ENCODE results near the gene MGRN1. TPM values are rescaled to one million over a fixed set of nuclear protein-coding genes. Genes with fewer than 3 reads are reported as not detected.

The MGRN1 gene
- total RNA-seq, 4 donors from 2014 or later, result 30.8 to 58.2 (median 44.8) TPM

- WGBS, result 90% methylated on average over 13 of the region's 13 CpGs
- Histone ChIP-seq H3K4me3 (no peak overlapping the region), H3K36me3 (peaks cover 7% of the 10 kb centered on the region), H3K27ac (no peak overlapping the region), H3K4me1 (peaks cover 26% of the 10 kb centered on the region), H3K9me3 (no peaks in the 10 kb centered on the region), H3K27me3 (no peaks in the 10 kb centered on the region)
- TF ChIP-seq POLR2AphosphoS5 (IDR thresholded peaks at IDR 0.05), result no peak
- TF ChIP-seq, protein P1, sequence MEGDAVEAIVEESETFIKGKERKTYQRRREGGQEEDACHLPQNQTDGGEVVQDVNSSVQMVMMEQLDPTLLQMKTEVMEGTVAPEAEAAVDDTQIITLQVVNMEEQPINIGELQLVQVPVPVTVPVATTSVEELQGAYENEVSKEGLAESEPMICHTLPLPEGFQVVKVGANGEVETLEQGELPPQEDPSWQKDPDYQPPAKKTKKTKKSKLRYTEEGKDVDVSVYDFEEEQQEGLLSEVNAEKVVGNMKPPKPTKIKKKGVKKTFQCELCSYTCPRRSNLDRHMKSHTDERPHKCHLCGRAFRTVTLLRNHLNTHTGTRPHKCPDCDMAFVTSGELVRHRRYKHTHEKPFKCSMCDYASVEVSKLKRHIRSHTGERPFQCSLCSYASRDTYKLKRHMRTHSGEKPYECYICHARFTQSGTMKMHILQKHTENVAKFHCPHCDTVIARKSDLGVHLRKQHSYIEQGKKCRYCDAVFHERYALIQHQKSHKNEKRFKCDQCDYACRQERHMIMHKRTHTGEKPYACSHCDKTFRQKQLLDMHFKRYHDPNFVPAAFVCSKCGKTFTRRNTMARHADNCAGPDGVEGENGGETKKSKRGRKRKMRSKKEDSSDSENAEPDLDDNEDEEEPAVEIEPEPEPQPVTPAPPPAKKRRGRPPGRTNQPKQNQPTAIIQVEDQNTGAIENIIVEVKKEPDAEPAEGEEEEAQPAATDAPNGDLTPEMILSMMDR (IDR thresholded peaks at IDR 0.05), result no peak
- TF ChIP-seq POLR2A (IDR thresholded peaks at IDR 0.05), result no peak
- TF ChIP-seq EP300 (IDR thresholded peaks at IDR 0.05), result no peak
- DNase-seq (ENCODE audit: low spot score in 2 of 2), result no peak
Observed at GRCh38 chr16:4636196-4636595, 11.6 kb downstream of the MGRN1 start.

GRCh38 chr16:4637501-4638166 lies 13.0 kb downstream of the MGRN1 start:
- TF ChIP-seq EP300 (IDR thresholded peaks at IDR 0.05) (no peak), POLR2AphosphoS5 (IDR thresholded peaks at IDR 0.05) (no peak), POLR2A (IDR thresholded peaks at IDR 0.05) (no peak)
- TF ChIP-seq, protein P1 (IDR thresholded peaks at IDR 0.05), result no peak
- DNase-seq (ENCODE audit: low spot score in 2 of 2), result no peak
- no peak overlapping the region for H3K4me3 ChIP-seq
- peaks cover 27% of the 10 kb centered on the region for H3K4me1 ChIP-seq
- H3K9me3 ChIP-seq, result no peaks in the 10 kb centered on the region
- H3K36me3 ChIP-seq, result peaks cover 7% of the 10 kb centered on the region
- H3K27me3 ChIP-seq, result no peaks in the 10 kb centered on the region
- 75% methylated on average over 19 of the region's 21 CpGs for WGBS
- H3K27ac ChIP-seq, result no peak overlapping the region

DNA sequence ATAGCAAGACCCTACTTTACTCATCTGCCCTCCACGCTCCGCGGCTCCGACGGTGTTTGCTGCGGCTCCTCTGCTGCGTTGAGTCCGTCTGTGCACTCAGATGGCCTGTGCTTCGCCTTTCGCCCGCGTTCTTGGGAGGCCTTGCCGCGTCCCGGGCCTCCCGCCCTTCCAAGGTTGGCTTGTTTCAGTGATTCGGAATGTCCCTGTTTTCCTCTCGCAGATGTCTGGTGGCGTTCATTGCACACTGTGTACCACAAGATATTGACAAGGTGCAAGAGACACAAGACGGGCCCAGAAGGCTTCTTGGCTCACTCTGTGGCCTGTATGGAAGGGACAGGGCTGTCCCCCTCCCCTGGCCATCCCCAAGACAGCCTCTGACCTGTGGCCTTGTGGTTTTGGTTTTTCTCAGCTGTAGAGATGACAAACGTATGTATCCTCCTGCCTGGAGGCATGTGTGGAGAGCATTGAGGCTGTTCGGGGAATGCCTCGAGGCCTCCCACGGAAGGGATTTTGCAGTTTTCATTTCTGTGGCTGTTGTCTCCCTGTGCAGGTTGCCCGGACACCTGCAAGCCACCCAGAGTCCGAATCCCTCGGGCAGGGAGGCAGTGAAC lies 15.4 kb downstream of the MGRN1 start:
- Histone ChIP-seq H3K4me3 (no peak overlapping the region), H3K27ac (no peak overlapping the region), H3K4me1 (peaks cover 27% of the 10 kb centered on the region), H3K36me3 (peaks cover under 1% of the 10 kb centered on the region), H3K27me3 (no peaks in the 10 kb centered on the region), H3K9me3 (no peaks in the 10 kb centered on the region)
- TF ChIP-seq POLR2AphosphoS5 (IDR thresholded peaks at IDR 0.05) (no peak), POLR2A (IDR thresholded peaks at IDR 0.05) (no peak), EP300 (IDR thresholded peaks at IDR 0.05) (no peak)
- TF ChIP-seq, protein P1 (IDR thresholded peaks at IDR 0.05), result no peak
- WGBS, result 80% methylated on average over 27 of the region's 27 CpGs
- DNase-seq (ENCODE audit: low spot score in 2 of 2), result no peak

DNA sequence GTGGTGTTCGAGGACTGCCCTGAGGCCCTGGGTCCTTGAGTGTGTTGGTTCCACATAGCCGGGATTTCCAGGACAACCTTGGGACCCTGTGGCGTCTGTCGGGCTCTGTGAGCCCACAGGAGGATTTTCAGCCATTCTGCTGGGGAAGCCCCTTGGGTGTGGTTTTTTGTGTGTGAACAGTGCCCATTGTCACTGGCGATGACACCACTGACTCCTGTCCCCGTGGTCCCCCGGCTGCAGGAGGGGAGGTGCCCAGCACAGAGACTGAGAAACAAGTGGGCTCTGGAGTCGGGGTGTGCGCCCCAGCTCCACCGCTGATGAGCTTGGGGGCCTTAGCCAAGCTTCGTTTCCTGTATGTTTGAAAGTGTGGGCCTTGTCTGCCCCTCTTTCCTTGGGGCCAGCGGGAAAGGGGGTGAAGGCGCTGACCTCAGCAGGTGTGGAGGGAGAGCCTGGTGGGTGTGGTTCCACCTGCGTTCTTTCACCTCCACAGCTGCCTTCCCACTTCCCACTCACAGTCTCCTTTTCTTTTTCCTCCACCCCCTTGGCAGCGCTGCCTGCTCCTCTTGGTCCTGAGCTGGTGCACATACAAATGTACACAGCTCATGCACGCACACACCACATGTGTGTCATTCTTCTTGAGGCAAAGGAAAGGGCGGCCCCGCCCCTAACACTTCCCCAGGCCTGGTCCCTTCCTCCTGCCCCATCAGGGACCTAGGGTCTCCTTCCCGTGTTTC lies 16.1 kb downstream of the MGRN1 start:
- TF ChIP-seq POLR2AphosphoS5 (IDR thresholded peaks at IDR 0.05), result no peak
- TF ChIP-seq EP300 (IDR thresholded peaks at IDR 0.05), result no peak
- no peak for TF ChIP-seq POLR2A (IDR thresholded peaks at IDR 0.05)
- TF ChIP-seq, protein P1 (IDR thresholded peaks at IDR 0.05), result no peak
- no peak for DNase-seq (ENCODE audit: low spot score in 2 of 2)
- Histone ChIP-seq H3K27me3 (no peaks in the 10 kb centered on the region), H3K4me3 (no peak overlapping the region), H3K36me3 (no peaks in the 10 kb centered on the region), H3K4me1 (peaks cover 27% of the 10 kb centered on the region), H3K27ac (no peak overlapping the region), H3K9me3 (no peaks in the 10 kb centered on the region)
- 60% methylated on average over 17 of the region's 19 CpGs for WGBS

DNA sequence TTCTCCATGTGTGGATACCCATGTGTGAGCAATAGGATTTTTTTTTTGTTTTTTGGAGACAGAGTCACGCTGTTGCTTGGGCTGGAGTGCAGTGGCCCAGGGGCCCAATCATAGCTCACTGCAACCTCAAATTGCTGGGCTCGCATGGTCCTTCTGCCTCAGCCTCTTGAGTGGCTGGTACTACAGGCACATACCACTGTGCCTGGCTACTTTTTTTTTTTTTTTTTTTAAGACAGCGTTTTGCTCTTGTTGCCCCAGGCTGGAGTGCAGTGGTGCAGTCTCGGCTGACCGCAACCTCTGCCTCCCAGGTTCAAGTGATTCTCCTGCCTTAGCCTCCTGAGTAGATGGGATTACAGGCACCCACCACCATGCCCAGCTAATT lies 16.7 kb downstream of the MGRN1 start:
- Histone ChIP-seq H3K9me3 (no peaks in the 10 kb centered on the region), H3K4me1 (peaks cover 27% of the 10 kb centered on the region), H3K27me3 (no peaks in the 10 kb centered on the region), H3K36me3 (no peaks in the 10 kb centered on the region), H3K4me3 (no peak overlapping the region), H3K27ac (no peak overlapping the region)
- no peak for DNase-seq (ENCODE audit: low spot score in 2 of 2)
- WGBS, result 83% methylated on average over 5 of the region's 5 CpGs
- TF ChIP-seq, protein P1 (IDR thresholded peaks at IDR 0.05), result no peak
- TF ChIP-seq POLR2AphosphoS5 (IDR thresholded peaks at IDR 0.05) (no peak), POLR2A (IDR thresholded peaks at IDR 0.05) (no peak), EP300 (IDR thresholded peaks at IDR 0.05) (no peak)
